NAMALWA (cell line): ENCODE results near the gene GPC5.
"Not testable (repeated sequence)": the region's sequence is repeated elsewhere in the genome, so short reads cannot be mapped to it uniquely, and the experiment has no call there.

ENCODE experiments used
- DNase-seq: peaks from one replicate; pipeline ENCODE4 v3.0.0-alpha.2; 2015; ENCODE audit warnings: low spot score

Gene GPC5

DNA sequence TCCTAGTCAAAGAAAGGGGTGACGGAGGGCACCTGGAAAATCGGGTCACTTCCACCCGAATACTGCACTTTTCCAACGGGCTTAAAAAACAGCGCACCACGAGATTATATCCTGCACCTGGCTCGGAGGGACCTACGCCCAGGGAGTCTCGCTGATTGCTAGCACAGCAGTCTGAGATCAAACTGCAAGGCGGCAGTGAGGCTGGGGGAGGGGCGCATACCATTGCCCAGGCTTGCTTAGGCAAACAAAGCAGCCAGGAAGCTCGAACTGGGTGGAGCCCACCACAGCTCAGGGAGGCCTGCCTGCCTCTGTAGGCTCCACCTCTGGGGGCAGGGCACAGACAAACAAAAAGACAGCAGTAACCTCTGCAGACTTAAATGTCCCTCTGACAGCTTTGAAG, 1354.3 kb downstream of the GPC5 start:
- not testable (repeated sequence) for DNase-seq

DNA sequence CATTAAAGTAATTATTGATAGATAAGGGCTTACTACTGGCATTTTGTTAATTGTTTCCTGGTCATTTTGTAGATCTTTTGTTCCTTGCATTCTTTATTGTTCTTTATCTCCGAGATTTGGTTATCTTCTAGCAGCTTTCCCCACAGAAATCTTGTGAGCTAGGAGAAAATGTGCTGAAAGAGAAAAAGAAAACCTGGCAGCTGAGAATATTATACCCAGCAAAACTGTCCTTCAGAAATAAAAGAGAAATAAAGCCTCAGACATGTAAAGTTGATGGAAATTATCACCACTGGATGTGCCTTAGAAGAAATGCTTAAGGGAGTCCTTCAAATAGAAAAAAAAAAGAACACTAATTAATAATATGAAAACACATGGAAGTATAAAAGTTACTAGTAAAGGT, 1363.3 kb downstream of the GPC5 start:
- no peak for DNase-seq

DNA sequence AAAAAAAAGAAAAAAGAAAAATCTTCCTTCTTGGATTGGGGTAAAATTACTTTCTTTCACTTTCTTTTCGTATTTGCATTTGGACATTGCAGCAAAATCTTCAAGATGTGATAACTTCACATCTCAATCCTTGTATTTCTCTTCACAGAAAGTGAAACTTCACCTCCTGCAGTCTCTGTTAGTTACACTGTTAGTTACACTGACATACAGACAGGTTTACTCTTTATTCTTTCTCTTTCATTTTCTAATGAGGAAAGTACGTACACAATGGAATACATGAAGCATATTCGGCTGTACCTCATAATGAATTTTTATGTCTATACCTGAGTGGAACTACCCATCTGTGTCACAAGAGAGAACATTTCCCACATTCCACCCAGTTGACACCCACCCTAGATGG, 1369.0 kb downstream of the GPC5 start:
- no peak for DNase-seq

DNA sequence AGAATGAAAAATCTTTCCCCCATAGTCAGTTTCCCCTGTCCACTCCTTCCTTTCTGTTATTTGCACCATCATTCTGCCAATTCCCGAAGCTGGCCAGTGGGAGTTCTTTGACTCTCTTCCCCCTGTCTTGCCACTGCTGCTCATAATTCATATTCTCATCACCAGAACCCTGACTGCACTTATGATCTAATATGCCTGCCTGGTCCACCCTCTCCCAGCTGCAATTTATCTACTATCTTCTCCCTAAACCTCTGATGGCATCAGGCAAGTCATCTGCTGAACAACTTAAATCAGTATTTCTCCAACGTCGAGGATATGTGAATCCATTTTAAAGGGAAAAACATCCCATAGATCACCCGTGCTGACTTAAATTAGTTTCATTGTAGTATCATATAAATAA, 1370.2 kb downstream of the GPC5 start:
- no peak for DNase-seq

DNA sequence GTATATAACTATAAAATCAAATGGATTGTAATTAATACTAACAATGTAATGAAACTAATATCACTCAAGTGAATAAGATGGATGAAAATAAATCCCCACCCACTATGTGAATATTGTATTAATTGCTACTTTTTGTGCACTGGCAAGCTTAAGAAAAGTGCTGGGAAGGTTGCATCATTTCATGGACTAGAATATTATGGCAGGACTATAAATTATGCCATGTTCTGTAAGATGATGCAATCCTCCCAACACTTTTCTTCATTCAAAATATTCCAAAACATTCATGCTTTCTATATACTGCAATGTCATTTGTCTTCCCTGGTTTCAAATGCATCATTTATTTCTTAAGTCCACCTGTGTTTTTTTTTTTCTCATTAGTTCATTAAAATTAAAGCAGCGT, 1370.6 kb downstream of the GPC5 start:
- no peak for DNase-seq

DNA sequence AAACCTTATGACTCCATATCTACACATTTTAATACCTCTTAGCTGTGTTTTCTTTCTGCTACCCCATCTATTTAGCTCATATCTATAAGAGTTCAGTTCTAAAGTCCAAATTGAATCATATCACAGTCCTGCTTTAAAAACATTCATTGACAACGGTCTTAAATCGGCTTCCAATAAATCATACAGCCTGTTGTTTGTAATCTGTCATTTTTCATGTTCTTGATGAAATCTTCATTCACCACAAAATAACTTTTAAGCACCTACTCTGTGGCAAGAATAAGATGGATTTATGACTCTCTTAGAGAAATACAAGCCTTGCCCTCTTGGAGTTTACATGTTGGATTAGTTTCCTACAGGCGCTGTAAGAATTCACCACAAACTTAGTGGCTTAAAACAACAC, 1377.2 kb downstream of the GPC5 start:
- no peak for DNase-seq

DNA sequence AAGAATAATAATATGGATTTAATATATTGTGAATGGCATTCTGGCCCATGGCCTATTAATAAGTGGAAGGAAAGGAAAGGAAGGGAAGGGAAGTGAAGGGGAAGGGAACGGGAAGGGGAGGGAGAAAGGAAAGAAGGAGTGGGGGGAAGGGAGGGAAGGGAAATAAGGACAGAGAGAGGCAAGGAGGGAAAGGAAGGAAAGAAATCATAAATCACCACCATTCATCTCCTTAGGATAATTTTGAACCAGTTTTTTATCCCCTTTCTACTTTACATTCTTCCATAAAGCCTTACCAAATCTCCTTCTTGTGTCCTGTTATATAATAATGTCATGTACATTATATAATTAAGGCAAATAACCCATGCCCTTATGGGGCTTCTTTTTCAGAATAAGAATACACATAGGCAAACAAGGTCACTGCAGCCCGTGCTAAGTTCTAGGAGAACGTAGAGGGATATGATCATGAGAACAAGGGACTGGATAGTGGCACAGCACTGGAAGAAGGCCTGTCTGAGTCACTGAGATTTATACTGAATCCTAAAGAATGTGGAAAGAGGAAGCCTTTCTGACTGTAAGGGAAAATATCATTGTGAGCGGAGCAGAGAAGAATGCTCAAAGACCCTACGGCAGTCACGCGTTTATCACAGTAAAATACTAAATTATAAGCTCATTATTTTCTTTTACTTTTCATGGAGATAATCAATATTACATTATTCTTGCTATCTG, 1383.7 kb downstream of the GPC5 start:
- no peak for DNase-seq

DNA sequence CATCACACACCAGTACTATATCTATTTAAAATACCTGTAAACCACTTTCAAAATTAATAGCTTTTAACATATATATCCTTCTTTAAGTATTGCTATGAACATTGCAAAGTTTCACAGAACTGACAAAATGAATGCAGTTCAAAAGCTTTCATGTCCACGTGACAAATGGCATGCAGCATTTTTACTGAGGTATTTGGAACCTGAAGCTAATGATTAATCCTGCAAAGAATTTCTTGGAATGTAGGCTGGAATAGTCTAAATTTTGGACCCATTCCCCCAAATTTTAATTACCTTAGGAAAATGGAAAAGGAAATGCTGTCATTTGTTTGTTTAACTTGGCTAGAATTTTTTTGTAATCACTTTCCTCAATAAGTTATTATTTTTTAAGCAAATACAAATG, 1404.4 kb downstream of the GPC5 start:
- DNase-seq = no peak

DNA sequence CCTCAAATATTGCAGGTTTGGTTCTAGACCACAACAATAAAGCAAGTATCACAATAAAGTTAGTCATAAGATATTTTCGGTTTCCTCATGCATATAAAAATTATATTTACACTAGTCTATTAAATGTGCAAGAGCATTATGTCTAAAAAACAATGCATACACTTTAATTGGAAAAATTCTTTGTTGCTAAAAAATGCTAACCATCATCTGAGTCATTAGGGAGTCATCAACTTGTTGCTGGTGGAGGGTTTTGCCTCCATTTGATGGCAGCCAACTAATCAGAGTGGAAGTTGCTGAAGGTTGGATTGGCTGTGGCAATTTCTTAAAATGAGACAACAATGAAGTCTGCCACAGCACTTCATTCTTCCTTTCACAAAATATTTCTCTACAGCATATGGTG, 1405.9 kb downstream of the GPC5 start:
- no peak for DNase-seq

DNA sequence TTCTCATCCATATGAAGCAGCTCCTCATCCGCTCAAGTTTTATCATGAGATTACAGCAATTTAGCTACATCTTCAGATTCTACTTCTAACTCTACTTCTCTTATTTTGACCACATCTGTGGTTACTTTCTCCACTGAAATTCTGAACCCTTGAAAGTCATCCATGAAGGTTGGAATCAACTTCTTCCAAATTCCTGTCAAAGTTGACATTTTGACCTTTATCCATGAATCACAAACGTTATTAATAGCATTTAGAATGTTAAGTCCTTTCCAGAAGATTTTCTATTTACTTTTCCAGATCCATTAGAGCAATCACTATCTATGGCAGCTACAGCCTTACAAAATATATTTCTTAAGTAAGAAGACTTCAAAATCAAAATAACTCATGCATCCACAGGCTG, 1406.5 kb downstream of the GPC5 start:
- no peak for DNase-seq

DNA sequence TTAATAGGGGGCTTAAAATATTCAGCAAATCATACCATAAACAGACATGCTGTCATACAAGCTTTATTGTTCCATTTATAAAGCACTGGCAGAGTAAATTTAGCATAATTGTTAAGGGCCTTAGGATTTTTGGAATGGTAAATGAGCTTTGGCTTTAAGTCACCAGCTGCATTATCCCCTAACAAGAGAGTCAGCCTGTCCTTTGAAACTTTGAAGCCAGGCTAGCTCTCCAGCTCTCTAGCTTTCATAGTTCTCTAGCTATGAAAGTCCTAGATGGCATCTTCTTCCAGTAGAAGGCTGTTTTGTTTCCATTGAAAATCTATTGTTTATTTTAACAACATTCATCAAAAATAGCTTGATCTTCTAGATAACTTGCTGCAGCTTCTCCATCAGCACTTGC, 1407.3 kb downstream of the GPC5 start:
- no peak for DNase-seq

DNA sequence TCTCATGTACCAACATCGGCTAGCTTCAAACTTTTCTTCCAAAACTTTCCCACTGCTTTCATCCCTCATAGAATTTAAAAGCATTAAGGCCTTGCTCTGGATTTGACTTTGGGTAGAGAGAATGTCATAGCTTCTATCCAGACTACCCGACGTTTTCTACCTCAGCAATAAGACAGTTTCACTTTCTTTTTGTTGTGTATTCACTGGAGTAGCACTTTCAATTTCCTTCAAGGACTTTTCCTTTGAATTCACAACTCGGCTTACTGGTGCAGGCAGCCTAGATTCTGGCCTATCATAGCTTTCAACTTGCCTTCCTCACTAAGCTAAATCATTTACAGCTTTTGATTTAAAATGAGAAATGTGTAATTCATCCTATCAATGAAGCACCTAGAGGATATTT, 1407.8 kb downstream of the GPC5 start:
- peak; percentile 24 for DNase-seq

DNA sequence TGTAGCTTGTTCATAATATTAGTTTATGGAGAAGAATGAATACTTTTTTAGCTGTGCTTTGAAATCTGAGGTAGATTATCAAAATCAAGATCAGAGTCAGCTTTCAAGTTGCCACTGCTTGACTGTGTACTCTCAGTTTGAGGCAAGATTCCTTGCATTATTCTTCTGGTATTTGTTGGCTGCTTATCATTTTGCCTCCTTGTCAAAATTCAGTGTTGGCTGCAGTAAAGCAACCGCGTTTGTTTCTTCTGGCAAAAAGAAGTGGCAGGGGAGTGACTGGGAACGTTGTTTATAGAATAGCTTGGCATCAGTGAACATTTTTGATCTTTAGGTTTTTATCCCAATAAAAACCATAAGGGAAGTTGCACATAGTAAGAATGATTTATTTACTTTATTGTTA, 1408.9 kb downstream of the GPC5 start:
- DNase-seq = no peak

DNA sequence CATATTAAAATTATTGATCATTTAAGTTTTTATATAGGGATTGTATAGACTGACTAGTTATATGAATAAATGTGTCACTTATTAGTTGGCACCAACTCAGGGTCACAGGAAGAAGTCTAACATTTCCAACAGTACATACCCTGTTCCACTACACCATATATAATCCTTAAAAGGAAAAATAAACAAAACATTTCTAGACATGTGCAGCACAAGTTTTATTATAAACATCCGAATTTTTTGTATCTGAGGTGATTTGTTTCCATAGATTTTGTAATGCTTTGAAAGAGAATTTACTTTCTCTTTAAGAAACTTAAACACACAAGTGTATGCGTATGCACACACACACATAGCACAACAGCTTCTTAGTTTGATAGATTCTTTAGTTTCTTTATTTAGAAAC, 1409.5 kb downstream of the GPC5 start:
- no peak for DNase-seq

DNA sequence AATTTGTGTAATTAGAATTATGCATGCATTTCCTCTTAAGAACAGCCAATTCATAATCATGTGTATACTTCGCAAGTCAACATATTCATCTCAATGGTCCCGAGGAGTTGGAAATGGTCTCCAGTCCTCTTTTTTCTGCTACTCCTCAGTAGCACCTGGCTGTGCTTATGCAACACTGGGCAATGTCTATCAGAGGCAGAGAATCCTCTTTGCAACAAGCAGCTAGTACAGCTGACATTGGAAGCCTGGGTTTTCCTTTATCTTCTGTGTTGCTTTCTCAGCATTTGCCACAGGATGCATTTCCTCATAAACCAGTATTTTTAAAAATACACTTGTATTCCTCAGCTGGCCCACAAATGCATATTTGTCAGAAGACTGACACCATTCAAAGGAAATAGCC, 1422.9 kb downstream of the GPC5 start:
- no peak for DNase-seq

DNA sequence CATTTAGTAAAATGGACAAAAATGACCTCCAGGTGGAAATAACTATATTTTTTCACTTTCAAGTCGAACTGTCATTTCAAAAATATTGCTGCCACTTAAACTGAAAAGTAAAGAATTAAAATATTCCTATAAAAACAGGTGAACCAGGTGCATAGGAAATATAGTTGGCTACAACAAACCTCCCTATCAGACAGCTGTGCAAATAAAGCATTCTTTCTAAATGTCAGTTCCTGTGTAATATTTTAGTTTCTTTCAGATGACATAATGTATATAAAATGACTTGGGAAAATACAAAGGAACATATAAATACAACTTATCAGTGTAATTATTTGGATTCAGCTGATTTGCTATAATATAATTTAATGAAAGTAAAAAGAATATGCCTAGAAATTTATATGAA, 1424.6 kb downstream of the GPC5 start:
- DNase-seq = no peak

DNA sequence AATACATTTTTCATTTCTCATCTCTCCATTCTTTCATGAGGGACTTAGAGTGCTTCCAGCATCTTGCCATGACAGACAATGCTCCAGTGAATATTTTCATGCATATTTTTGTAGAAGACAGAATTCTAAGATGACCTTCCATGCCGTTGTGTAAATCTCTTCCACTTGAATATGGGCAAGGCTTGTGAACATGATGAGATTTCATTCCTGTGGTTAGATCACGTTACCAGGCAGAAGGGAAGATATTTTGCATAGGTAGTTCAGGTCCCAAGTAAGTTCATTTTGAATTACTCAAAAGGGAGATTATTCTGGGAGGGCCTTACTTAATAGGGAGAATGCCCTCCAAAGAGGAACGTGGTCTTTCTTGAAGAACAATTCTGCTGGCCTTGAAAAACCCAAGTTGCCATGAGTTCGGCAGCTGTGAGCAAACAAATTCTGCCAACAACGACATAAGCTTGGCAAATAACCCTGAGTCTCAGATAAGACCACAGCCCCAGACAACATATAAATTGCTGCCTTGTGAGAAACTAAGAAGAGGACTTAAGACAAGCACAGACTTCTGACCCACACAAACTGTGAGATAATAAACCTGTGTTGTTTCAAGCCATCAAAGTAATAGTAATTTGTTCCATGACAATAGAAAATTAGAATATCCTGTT, 1427.6 kb downstream of the GPC5 start:
- DNase-seq = no peak

DNA sequence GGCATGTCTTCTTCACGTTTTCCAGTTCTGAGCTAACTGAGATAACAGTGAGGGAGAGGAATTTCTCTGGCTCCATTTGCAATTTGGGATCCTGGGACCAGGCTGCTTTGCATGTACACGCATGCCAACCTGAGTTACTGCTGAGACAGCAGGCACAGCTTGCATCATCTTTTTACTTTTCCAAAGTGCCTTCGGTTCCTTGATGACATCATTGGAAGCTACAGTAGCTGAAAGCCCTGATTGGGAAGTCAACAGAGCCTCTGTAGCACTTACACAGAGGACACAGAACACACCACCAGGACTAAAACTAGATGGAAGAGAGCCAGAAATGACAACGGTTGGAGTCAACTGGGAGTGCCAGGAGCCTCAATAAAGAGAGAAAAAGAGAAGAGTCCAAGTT, 1429.1 kb downstream of the GPC5 start:
- DNase-seq = no peak

DNA sequence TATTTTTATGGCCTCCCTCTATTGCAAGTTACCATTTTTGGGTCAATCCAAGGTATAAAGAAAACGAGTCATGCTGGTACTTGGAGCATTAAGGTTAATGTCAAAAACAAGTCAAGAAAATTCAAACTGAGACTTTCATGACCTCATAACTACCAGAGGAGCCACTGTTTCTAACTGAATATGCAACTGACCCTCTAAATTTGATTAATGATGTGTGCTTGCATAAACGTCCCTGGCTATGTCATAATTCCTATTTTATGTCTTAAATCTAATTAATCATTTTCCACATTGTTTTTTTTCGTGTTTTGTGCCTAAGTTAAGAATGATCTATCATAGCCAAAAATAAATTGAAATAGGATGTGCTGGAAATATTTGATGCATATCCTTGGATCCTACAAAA, 1431.5 kb downstream of the GPC5 start:
- no peak for DNase-seq

DNA sequence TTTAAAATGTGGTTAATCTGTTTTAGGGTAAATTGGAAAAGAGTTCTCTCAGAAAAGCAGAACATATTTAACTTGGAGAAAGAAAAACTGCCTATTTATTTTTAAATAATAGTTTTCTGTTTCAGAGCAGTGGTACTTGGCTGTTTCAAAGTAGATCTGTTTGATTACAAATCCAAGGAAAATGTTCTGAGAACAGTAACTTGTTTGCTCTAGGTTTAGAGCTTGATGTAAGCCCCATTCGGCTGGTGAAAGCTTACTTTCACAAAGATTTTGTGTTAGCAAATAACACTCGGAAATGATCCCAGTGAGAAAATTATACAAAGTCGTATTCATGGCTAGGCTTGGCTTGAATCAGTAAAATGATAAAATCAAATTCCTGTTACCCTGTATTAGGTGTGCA, 1432.4 kb downstream of the GPC5 start:
- no peak for DNase-seq

DNA sequence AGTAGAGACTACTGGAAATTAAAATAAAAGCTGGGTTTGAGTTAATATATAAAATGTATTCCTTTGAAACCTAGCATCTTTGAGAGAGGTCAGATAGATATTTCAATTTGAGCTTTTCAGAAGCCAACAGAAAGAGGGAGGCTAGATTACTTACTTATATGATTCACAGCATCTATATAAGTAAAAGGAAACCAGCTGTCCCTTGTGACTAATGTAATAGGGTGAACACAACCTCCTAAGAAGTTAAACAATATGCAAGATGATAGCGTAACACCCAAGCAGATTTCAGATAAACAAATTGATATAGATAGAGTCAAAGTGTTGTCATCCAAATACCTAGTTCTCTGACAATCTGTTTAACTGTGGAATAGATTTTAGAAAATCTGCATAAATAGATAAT, 1434.7 kb downstream of the GPC5 start:
- DNase-seq = no peak

DNA sequence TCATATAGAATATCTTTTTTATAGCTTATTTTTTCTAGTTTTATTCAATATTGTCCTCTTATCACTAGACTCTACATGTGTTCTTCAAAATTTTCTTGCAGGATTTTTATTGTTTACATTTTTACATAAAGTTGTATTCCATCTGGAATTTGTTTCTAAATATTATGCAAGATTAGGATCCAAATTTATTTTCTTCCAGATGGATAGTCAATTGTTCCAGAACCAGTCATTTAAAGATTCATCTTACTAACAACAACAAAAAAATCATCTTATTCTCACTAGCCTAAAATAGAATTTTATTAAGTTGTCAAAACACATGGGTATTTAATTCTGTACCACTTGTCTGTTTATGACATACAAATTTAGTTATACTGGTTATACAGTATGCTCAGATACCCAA, 1437.8 kb downstream of the GPC5 start:
- DNase-seq = no peak

DNA sequence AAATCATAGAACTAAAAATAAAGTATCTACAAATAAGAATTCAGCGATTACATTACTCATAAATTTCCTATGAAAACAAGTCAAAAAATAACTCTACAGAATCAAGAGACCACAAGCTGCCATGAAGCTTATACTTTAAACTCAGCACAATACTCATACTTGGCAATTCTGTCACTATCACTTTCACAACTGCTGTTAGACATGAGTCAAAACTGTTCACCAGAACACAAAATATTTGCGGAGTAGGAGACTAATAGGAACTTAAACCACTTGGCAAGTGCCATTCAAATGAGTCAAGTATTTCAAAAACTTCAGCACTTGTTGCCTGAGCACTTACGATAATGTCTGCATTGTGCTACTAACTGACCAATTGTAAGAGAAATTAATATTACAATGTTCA, 1440.4 kb downstream of the GPC5 start:
- no peak for DNase-seq

DNA sequence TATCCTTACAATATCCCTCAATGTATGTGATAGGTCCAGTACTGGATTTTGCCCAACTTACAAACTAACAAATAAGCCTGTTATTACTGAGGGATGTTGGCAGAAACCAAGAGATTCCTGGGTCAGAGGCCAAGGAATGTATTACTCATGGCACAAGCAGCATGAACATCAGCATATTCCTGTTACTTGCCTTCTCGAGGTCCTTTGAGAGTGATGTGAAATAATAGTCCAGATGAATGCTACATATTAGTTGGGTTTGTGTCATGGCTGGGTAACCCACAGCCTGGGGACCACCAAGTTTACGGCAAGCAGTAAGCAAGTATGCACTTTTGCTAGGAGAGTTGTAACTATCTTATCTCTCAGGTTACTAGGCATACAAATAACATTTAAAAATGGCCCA, 1443.7 kb downstream of the GPC5 start:
- no peak for DNase-seq
